Left lung (tissue), 10 donors: ENCODE data around the gene SLC2A13. TPM values are rescaled to one million over a fixed set of nuclear protein-coding genes. Genes with fewer than 3 reads are reported as not detected.
"Not testable (repeated sequence)": the region's sequence is repeated elsewhere in the genome, so short reads cannot be mapped to it uniquely, and the experiment has no call there.

Source experiments
- ATAC-seq: fragments of 200-7000 bp; cut with Tn5 transposase; one replicate; pipeline ENCODE4 v1.9.1; 2020; ENCODE audit warnings: moderate library complexity
- DNase-seq, 4 donors: peaks; one replicate each; pipeline ENCODE4 v3.0.0-alpha.2; 2013 to 2020
- H3K27ac ChIP-seq, 2 donors: fragments of 200-600 bp; sonication (generic) in 1 of 2; one replicate each; pipeline versions ENCODE4 v1.5.0 to v1.8.0; 2020 to 2021
- H3K27me3 ChIP-seq, 2 donors: fragments of 200-600 bp; sonication (generic) in 1 of 2; one replicate each; pipeline versions ENCODE4 v1.5.0 to v1.8.0; 2020 to 2021
- H3K36me3 ChIP-seq, 2 donors: fragments of 200-600 bp; sonication (generic) in 1 of 2; one replicate each; pipeline versions ENCODE4 v1.5.0 to v1.8.0; 2020 to 2021
- H3K4me1 ChIP-seq, 2 donors: fragments of 200-600 bp; one replicate each; pipeline ENCODE4 v1.8.0; 2021
- H3K4me3 ChIP-seq, 2 donors: fragments of 200-600 bp; sonication (generic) in 1 of 2; one replicate each; pipeline versions ENCODE4 v1.5.0 to v1.8.0; 2020 to 2021; ENCODE audit warnings: mild to moderate bottlenecking in 1 of 2
- H3K9me3 ChIP-seq, 2 donors: fragments of 200-600 bp; sonication (generic) in 1 of 2; one replicate each; pipeline versions ENCODE4 v1.5.0 to v1.8.0; 2020 to 2021
- CTCF ChIP-seq, 2 donors: fragments of 200-600 bp; sonication (generic) in 1 of 2; IDR thresholded peaks; one replicate each; pipeline versions ENCODE4 v1.5.0 to v1.8.0; 2021; ENCODE audit warnings: antibody characterized with exemption in 2 of 2
- intact Hi-C, 2 donors: fragments of 100-400 bp; cut with DNase I; formaldehyde crosslinking; loops; one replicate each; pipeline versions ENCODE4 v1.11.2 to v1.14.2; 2022
- polyA plus RNA-seq, 6 donors: library from polyadenylated mRNA; unstranded; fragments of 120-200 nt; gene quantifications; one replicate each; pipeline ENCODE4 v1.2.1, GENCODE V29; 2013; ENCODE audit not compliant: insufficient read length in 6 of 6
- total RNA-seq, 2 donors: library from RNA; stranded (reverse); fragmentation: NEBNext Ultra II Directional; extraction: Animal tissue kit (Norgen Biotek cat#: 25700); gene quantifications; one replicate each; pipeline ENCODE4 v1.2.1, GENCODE V29; 2021
- donor health status: DM: no; HTN: yes; CAD: no.
- donor health status: DM: no; HTN: no; CAD: no.

Gene SLC2A13
- total and polyA plus RNA-seq, 8 donors, result 5.8 to 14.6 (median 7.8) TPM

- Histone ChIP-seq H3K27me3 (no peaks in the 10 kb centered on the region), H3K9me3 (no peaks in the 10 kb centered on the region), H3K4me3 (no peak overlapping the region), H3K36me3 (no peaks in the 10 kb centered on the region), H3K4me1 (peaks cover 0 to 9% of the 10 kb centered on the region in 2 donors), H3K27ac (no peak overlapping the region)
- ATAC-seq (no peak), DNase-seq (no peak)
- intact Hi-C loops, result no loop called here
- no peak for TF ChIP-seq CTCF (IDR thresholded peaks at IDR 0.05)
Measured at GRCh38 chr12:39923364-39923763, 182.5 kb downstream of the SLC2A13 start.

- H3K9me3 ChIP-seq, DNase-seq, H3K27me3 ChIP-seq, ATAC-seq, H3K4me3 ChIP-seq, H3K27ac ChIP-seq, H3K36me3 ChIP-seq, H3K4me1 ChIP-seq, intact Hi-C loops: not testable (repeated sequence)
Measured at GRCh38 chr12:39922598-39922997, 183.3 kb downstream of the SLC2A13 start.

GRCh38 chr12:39920647-39921046, 185.2 kb downstream of the SLC2A13 start:
- DNase-seq, result no peak
- Histone ChIP-seq H3K4me1 (peaks cover 0 to 9% of the 10 kb centered on the region in 2 donors), H3K27me3 (no peaks in the 10 kb centered on the region), H3K36me3 (no peaks in the 10 kb centered on the region), H3K9me3 (no peaks in the 10 kb centered on the region), H3K4me3 (no peak overlapping the region), H3K27ac (no peak overlapping the region)
- TF ChIP-seq CTCF (IDR thresholded peaks at IDR 0.05), result no peak
- intact Hi-C loops, result no loop called here
- ATAC-seq, result no peak

GRCh38 chr12:39920222-39920621, 185.7 kb downstream of the SLC2A13 start:
- intact Hi-C loops, result no loop called here
- H3K4me1 ChIP-seq, result peaks cover 0 to 9% of the 10 kb centered on the region in 2 donors
- ATAC-seq, result no peak

GRCh38 chr12:39919790-39920189, 186.1 kb downstream of the SLC2A13 start:
- no peak for DNase-seq
- Histone ChIP-seq H3K27me3 (no peaks in the 10 kb centered on the region), H3K9me3 (no peaks in the 10 kb centered on the region), H3K27ac (no peak overlapping the region), H3K4me3 (no peak overlapping the region), H3K4me1 (peaks cover 0 to 9% of the 10 kb centered on the region in 2 donors), H3K36me3 (no peaks in the 10 kb centered on the region)
- TF ChIP-seq CTCF (IDR thresholded peaks at IDR 0.05), result no peak
- intact Hi-C loops, result no loop called here
- ATAC-seq, result peak; percentile 66

More at GRCh38 chr12:39920222-39920621, 185.7 kb downstream of the SLC2A13 start:
- Histone ChIP-seq H3K27me3 (no peaks in the 10 kb centered on the region), H3K36me3 (no peaks in the 10 kb centered on the region), H3K27ac (no peak overlapping the region), H3K4me3 (no peak overlapping the region), H3K9me3 (no peaks in the 10 kb centered on the region)
- no peak for TF ChIP-seq CTCF (IDR thresholded peaks at IDR 0.05)
- no peak for DNase-seq

- H3K27me3 ChIP-seq, result no peaks in the 10 kb centered on the region
- H3K27ac ChIP-seq, result no peak overlapping the region
- no peak for TF ChIP-seq CTCF (IDR thresholded peaks at IDR 0.05)
- H3K9me3 ChIP-seq, result no peaks in the 10 kb centered on the region
- H3K36me3 ChIP-seq, result no peaks in the 10 kb centered on the region
- intact Hi-C loops, result no loop called here
- H3K4me1 ChIP-seq, result peaks cover 0 to 7% of the 10 kb centered on the region in 2 donors
- H3K4me3 ChIP-seq, result no peak overlapping the region
- DNase-seq (no peak), ATAC-seq (no peak)
Measured at GRCh38 chr12:39915249-39915648, 190.6 kb downstream of the SLC2A13 start.
